ENCODE results near the gene ERBB2. TPM values are rescaled to one million over a fixed set of nuclear protein-coding genes. Genes with fewer than 3 reads are reported as not detected.

The ERBB2 gene
- total and polyA plus RNA-seq, 2 of the 13 experiments (the other 11 are each of a cell fraction or from before 2014, with no cell fraction given), result 57.7 to 64.1 TPM

- no peak for TF ChIP-seq CSRNP2 (CRISPR knock-in tag; conservative IDR thresholded peaks at IDR 0.05; ENCODE audit: low read depth)
- 0 out of 2 replicates have a peak, but pooled peaks have one; percentile 17 for TF ChIP-seq IRF9 (CRISPR knock-in tag; IDR thresholded peaks at IDR 0.05; ENCODE audit: borderline replicate concordance)
- no peak for TF ChIP-seq HIC2 (CRISPR knock-in tag; IDR thresholded peaks at IDR 0.05; ENCODE audit: low read depth)
- no peak for TF ChIP-seq ZNF546 (CRISPR knock-in tag; conservative IDR thresholded peaks at IDR 0.05)
- TF ChIP-seq THAP11 (CRISPR knock-in tag; IDR thresholded peaks at IDR 0.05), result 0 out of 2 replicates have a peak, but pooled peaks have one; percentile 25
- 0 out of 2 replicates have a peak, but pooled peaks have one; percentile 33 for TF ChIP-seq DPF2 (CRISPR knock-in tag; IDR thresholded peaks at IDR 0.05; ENCODE audit: borderline replicate concordance, low read depth)
- TF ChIP-seq ZNF563 (CRISPR knock-in tag; IDR thresholded peaks at IDR 0.05), result no peak
- no peak for TF ChIP-seq MNT (IDR thresholded peaks at IDR 0.05)
- no peak for TF ChIP-seq CCAR2 (optimal IDR thresholded peaks at IDR 0.05; ENCODE audit: low read depth, low read length)
- TF ChIP-seq ATRX (CRISPR knock-in tag; IDR thresholded peaks at IDR 0.05; ENCODE audit: borderline replicate concordance), result no peak
- TF ChIP-seq TARDBP (CRISPR knock-in tag; IDR thresholded peaks at IDR 0.05), result peak; percentile 66; the same call in 1 of the 2 replicates
- no peak for TF ChIP-seq SYNCRIP (IDR thresholded peaks at IDR 0.05; ENCODE audit: insufficient read depth, low read depth, low read length)
- no peak for TF ChIP-seq SP140L (CRISPR knock-in tag; IDR thresholded peaks at IDR 0.05; ENCODE audit: borderline replicate concordance)
- TF ChIP-seq NFAT5 (CRISPR knock-in tag; IDR thresholded peaks at IDR 0.05), result no peak
- TF ChIP-seq CEBPB (IDR thresholded peaks at IDR 0.05; ENCODE audit: borderline replicate concordance, low read depth, low read length), result 0 out of 2 replicates have a peak, but pooled peaks have one; percentile 2
- no peak for TF ChIP-seq MBD4 (IDR thresholded peaks at IDR 0.05; ENCODE audit: borderline replicate concordance, low read length)
- no peak for TF ChIP-seq JDP2 (CRISPR knock-in tag; IDR thresholded peaks at IDR 0.05; ENCODE audit: borderline replicate concordance)
- TF ChIP-seq KLF9 (CRISPR knock-in tag; IDR thresholded peaks at IDR 0.05; ENCODE audit: low read depth), result no peak
These were observed 46.1 kb upstream of the ERBB2 start (continued) for GRCh38 chr17:39653662-39654331.
